Activated CD8-positive, alpha-beta memory T cell treated with anti-CD3 and anti-CD28 coated beads for 4 hours (primary cell): ENCODE data around the gene CRISPLD2.
"Not testable (repeated sequence)": the region's sequence is repeated elsewhere in the genome, so short reads cannot be mapped to it uniquely, and the experiment has no call there.

ENCODE experiments used
- DNase-seq, 2 donors: peaks; one replicate each; pipeline ENCODE4 v3.0.0-alpha.2; 2020; ENCODE audit warnings: low read depth in 2 of 2

Gene CRISPLD2

DNA sequence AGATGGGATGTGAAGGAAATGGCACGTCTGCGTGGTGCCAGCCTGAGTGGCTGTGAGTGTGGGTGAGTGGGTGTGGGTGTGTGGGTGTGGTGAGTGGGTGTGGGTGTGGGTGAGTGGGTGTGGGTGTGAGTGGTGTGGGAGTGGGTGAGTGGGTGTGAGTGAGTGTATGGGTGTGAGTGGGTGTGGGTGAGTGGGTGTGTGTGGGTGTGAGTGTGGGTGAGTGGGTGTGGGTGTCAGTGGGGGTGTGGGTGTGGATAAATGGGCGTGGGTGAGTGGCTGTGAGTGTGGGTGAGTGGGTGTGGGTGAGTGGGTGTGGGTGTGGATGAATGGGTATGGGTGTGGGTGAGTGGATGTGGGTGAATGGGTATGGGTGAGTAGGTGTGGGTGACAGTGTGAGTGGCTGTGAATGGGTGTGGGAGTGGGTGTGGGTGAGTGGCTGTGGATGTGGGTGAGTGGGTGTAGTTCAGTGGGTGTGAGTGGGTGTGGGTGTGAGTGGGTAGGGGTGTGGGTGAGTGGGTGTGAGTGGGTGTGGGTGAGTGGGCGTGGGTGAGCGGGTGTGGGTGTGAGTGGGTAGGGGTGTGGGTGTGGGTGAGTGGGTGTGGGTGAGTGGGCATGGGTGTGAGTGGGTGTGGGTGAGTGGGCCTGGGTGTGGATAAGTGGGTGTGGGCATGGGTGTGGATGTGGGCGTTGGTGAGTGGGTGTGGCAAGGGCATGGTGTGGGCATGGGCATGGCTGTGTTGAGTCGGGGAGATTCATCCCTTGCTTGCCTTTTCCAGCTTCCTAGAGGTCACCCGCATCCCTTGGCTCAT is 110.7 kb downstream of the CRISPLD2 start:
- no peak for DNase-seq

DNA sequence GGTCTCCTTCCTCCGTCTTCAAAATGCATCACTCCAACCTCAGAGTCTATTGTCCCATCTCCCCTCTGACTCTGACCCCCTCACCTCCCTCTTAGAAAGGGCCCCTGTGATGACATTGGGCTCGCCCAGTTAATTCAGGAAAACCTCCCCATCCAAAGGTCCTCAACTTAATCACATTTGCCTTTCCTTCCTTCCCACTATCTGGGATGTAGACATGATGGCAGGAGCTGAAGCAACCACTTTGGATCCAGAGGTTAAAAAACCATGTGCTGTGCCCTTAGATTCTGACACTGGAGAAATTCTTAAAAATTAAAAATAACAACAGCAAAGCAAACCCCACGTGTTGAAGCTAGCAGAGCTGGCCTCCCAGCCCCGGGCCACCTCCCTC is 111.3 kb downstream of the CRISPLD2 start:
- DNase-seq = no peak

GRCh38 chr16:84931506-84931905 is 111.7 kb downstream of the CRISPLD2 start:
- no peak for DNase-seq

DNA sequence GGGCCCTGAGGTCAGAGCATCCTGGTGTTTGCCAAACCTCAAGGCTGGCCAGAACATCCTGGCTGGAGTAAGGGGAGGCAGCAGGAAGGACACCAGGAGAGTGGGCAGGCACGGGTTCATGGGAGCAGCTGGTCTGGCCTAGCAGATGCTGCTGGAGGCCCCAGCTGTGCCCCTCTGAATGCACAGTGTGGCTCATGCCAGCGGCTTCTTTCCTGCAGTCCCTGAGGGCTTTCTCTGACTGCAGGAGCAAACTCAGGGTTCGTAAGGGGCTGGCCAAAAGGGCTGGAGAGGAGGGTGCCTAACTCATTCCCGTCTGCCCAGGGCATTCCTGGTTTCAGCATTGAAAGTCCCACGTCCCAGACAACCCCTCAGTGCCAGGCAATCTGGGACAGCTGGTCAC is 112.9 kb downstream of the CRISPLD2 start:
- DNase-seq = no peak

GRCh38 chr16:84933774-84934631 is 114.2 kb downstream of the CRISPLD2 start:
- no peak for DNase-seq

GRCh38 chr16:84937196-84938005 is 117.6 kb downstream of the CRISPLD2 start:
- DNase-seq = no peak

DNA sequence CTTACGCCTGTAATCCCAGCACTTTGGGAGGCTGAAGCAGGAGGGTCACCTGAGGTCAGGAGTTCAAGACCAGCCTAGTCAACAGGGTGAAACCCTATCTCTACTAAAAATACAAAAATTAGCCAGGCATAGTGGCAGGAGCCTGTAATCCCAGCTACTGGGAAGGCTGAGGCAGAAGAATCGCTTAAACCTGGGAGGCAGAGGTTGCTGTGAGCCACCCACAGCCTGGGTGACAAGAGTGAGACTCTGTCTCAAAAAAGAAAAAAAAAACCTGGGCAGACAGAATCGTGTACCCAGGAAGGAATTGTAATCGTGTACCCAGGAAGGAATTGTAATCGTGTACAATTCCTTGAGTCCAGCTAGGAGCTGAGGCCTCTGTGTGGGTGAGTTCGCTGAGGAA is 118.8 kb downstream of the CRISPLD2 start:
- not testable (repeated sequence) for DNase-seq

DNA sequence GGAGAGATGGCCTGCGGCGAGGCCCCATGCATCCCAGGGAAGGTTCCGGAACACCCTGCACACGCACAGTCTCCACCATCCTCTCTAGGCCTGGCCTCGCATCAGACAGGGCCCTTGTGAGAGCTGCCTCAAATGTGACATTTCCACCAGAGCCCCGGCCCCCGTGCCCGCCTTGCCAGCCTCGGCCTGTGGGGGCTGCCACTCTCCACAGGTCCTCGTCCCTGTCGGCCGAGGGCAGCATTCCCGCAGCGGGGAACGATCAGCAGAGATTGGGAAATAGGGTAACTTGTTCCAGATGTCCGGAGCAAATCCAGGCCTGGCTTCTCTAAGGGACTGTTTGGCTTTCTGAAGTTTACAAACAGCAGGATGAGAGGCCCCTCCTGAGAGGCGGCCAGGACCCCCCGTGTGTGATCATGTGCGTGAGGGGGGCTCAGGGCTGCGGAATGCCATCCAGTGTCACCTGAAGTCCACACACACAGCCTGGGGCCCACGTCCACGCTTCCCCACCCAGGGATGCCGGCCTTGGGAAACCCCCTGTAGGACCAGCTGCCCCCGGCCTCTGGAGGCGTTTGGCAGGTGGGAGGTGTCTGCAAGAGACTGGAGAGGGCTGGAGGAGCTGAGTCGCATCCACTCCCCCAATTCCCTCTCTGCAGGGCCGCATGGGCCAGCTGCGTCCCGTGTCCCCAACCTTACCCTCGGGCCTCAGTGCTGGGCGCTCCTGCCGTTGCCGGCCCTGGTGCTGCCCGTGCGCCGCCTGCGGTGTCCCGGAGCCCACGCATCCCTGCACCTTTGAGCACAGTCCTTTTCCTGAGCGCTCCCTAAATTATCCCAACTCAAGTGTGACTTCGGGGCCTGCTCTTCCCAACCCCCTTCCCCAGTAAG is 121.1 kb downstream of the CRISPLD2 start:
- DNase-seq = no peak

- no peak for DNase-seq
Observed at GRCh38 chr16:84941921-84942320, 122.1 kb downstream of the CRISPLD2 start.

GRCh38 chr16:84942786-84943185 is 123.0 kb downstream of the CRISPLD2 start:
- no peak for DNase-seq

- no peak for DNase-seq
Observed at GRCh38 chr16:84943620-84944019, 123.8 kb downstream of the CRISPLD2 start.

DNA sequence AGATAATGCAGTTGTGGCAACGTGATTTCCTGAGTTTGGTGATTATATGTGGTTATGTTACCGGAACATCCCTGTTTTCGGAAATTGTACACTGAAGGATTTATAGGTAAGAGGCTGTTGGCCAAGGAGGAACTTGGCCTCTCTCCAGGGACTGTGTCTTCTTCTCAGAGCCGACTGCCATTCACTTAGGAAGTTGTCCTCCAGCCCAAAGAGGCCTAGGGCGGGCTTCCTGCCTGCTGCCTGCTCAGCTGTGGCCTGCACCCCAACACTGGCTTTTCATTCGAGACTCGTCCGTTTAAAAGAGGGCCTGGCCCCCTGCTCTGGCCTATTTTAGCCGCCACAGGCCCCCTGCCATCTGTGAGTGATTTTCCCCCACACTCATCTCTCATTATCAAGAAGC is 127.2 kb downstream of the CRISPLD2 start:
- DNase-seq = no peak

- no peak for DNase-seq
Observed at GRCh38 chr16:84947996-84948850, 128.4 kb downstream of the CRISPLD2 start.

DNA sequence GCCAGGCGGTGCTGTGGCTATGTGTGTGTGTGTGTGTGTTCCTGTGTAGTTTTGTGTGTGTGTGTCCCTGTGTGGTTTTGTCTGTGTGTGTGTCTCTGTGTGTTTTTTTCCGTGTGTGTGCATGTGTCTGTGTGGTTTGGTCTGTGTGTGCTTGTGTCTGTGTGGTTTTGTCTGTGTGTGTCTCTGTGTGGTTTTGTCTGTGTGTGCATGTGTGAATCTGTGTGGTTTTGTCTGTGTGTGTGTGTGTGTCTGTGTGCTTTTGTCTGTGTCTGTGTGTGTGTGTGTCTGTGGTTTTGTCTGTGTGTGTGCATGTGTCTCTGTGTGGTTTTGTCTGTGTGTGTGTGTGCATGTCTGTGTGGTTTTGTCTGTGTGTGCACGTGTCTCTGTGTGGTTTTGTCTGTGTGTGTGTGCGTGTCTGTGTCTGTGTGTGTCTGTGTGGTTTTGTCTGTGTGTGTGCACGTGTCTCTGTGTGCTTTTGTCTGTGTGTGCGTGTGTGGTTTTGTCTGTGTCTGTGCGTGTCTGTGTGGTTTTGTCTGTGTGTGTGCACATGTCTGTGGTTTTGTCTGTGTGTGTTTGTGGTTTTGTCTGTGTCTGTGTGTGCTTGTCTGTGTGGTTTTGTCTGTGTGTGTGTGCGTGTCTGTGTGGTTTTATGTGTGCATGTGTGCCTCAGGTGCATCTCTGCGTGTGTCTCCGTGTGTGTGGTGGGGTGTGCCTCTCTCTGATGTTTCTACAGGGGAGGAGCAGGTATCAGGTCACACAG is 129.2 kb downstream of the CRISPLD2 start:
- DNase-seq = no peak

DNA sequence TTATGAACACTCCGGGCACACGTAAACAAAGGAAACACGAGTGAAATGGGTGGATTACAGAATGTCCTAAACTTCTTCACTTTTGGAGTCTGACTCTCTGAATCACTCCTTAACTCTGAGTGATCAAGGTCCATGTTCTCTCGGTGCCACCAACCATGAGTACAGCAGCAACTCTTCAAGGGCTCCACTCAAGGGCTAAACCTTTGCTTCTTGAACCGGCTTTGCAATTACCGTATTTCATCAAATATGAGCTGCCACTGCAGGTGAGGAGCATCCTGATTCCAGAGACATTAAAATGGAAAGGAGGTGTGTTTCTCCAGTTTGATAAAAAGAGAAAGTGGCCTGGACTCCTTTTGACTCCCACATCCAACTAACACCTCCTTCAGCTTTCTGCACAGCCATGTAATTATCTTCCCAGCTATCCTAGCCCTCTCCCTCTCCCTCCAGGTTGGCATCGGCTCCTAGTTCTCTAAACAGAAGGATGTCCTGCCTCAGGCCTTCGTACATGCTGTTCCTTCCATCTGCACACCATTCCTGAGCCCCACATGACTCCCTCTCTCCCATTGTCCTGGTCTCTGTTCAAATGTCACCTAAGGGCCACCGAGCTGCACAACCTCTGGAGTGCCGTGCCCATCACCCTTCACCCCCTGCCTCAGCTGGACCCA is 130.1 kb downstream of the CRISPLD2 start:
- DNase-seq = no peak

DNA sequence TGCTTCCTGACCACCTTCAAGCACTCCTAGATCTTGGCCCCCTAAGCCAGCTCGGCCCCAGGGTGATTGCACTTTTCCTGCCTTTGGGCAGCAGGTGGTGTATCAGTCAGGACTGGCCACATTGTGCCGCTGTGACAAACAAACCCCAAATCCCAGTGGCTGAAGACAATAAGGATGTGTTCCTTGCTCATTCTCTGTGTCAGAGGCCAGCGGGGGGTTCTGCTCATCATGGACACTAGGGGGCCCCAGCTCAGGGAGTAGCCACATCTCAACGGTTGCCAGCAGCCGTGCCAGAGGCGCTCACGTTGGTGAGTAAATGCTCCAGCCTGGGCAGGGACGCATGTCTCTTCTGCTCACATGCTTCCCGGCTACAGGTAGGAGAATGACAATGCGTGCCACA is 131.1 kb downstream of the CRISPLD2 start:
- DNase-seq = no peak

- DNase-seq = peak; percentile 24 to 35
Observed at GRCh38 chr16:84952335-84953189, 132.8 kb downstream of the CRISPLD2 start.

DNA sequence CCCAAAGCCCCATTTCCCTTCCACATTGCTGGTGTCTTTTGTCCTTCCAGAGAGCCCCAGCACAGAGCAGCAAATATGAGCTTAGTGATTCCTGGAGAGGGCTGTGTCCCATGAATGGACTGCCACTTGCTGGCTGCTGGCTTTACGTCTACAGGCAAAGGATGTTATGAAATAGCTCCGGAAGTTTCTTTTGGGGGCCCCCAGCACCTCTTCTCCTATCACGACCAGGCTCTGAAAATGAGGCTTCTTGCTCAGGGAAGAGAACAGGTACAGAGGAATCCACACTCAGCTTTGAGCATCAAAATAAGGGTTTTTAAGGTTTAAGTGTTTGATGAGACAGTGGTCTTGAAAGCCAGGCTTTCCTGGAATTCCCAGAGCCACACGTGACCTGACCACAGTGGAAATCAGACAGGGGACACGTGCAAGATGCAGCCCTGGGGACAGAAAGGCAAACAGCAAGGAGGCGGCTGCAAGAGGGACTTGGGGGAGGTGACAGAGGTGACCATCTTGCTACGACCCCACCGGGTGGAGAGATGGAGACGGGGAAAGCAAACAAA is 133.5 kb downstream of the CRISPLD2 start:
- DNase-seq = no peak
